Mesenchymal stem cell (in vitro differentiated cells and primary cell): ENCODE measurements around the gene RNLS.
A peak's percentile ranks its signal among the peaks of the same experiment; 100 is the strongest.

ENCODE experiments used
- DNase-seq: peaks from one replicate; pipeline ENCODE4 v3.0.0-alpha.2; 2013
- H2AFZ ChIP-seq: one replicate; pipeline ENCODE4 v1.6.1; 2013; ENCODE audit warnings: low read depth, mild to moderate bottlenecking, control low read depth, inconsistent platforms, low read length, moderate library complexity
- H2AK5ac ChIP-seq: 2 replicates; pipeline ENCODE4 v1.6.1; 2013; ENCODE audit warnings: low read length, moderate library complexity, mild to moderate bottlenecking, inconsistent platforms; ENCODE audit not compliant: severe bottlenecking
- H2BK120ac ChIP-seq: one replicate; pipeline ENCODE4 v1.6.1; 2013; ENCODE audit warnings: low read depth, mild to moderate bottlenecking, inconsistent platforms, low read length, moderate library complexity
- H2BK12ac ChIP-seq, 2 experiments: one replicate each; pipeline ENCODE4 v1.6.1; 2013; ENCODE audit warnings: inconsistent platforms in 2 of 2, low read length in 2 of 2, mild to moderate bottlenecking in 2 of 2, moderate library complexity in 2 of 2, control low read depth in 1 of 2
- H2BK15ac ChIP-seq: one replicate; pipeline ENCODE4 v1.6.1; 2013; ENCODE audit warnings: mild to moderate bottlenecking, low read depth, inconsistent platforms; ENCODE audit not compliant: poor library complexity, severe bottlenecking
- H2BK5ac ChIP-seq: 2 replicates; pipeline ENCODE4 v1.6.1; 2013; ENCODE audit warnings: low read depth, mild to moderate bottlenecking, low read length, control low read depth, inconsistent platforms; ENCODE audit not compliant: poor library complexity, severe bottlenecking
- H3K14ac ChIP-seq, 2 experiments: one replicate each; pipeline ENCODE4 v1.6.1; 2013; ENCODE audit warnings: inconsistent platforms in 2 of 2, low read length in 2 of 2, control low read depth in 1 of 2, mild to moderate bottlenecking in 1 of 2, moderate library complexity in 1 of 2
- H3K18ac ChIP-seq, 2 experiments: one replicate each; pipeline ENCODE4 v1.6.1; 2013; ENCODE audit warnings: inconsistent platforms in 2 of 2, low read length in 2 of 2, control low read depth in 1 of 2, low read depth in 1 of 2, mild to moderate bottlenecking in 1 of 2
- H3K23ac ChIP-seq, 2 experiments: one replicate each; pipeline ENCODE4 v1.6.1; 2013; ENCODE audit warnings: inconsistent platforms in 2 of 2, low read length in 2 of 2, mild to moderate bottlenecking in 2 of 2, moderate library complexity in 2 of 2, control low read depth in 1 of 2
- H3K27ac ChIP-seq: 2 replicates; pipeline ENCODE4 v1.5.1; 2013; ENCODE audit warnings: mild to moderate bottlenecking, moderate library complexity, low read length, control low read depth, inconsistent platforms; ENCODE audit not compliant: poor library complexity, severe bottlenecking
- H3K27me3 ChIP-seq, 2 experiments: 2 replicates each; pipeline versions ENCODE4 v1.6.1 to v1.7.0; 2013; ENCODE audit warnings: low read length in 2 of 2, mild to moderate bottlenecking in 2 of 2, moderate library complexity in 2 of 2, control low read depth in 1 of 2, inconsistent platforms in 1 of 2; ENCODE audit not compliant: control insufficient read depth in 1 of 2, insufficient read depth in 1 of 2
- H3K36me3 ChIP-seq, 2 experiments: 2 replicates each; pipeline versions ENCODE4 v1.6.1 to v1.7.0; 2013; ENCODE audit warnings: low read length in 2 of 2, control low read depth in 1 of 2, inconsistent platforms in 1 of 2, low read depth in 1 of 2, mild to moderate bottlenecking in 1 of 2; ENCODE audit not compliant: insufficient read depth in 2 of 2, control insufficient read depth in 1 of 2
- H3K4ac ChIP-seq, 2 experiments: one replicate each; pipeline ENCODE4 v1.6.1; 2013; ENCODE audit warnings: inconsistent platforms in 2 of 2, low read length in 2 of 2, mild to moderate bottlenecking in 2 of 2, moderate library complexity in 2 of 2, control low read depth in 1 of 2, low read depth in 1 of 2
- H3K4me1 ChIP-seq: 2 replicates; pipeline ENCODE4 v1.6.1; 2013; ENCODE audit warnings: low read depth, low read length, control low read depth; ENCODE audit not compliant: control insufficient read depth, insufficient read depth
- H3K4me2 ChIP-seq: 2 replicates; pipeline ENCODE4 v1.6.1; 2013; ENCODE audit warnings: low read length, mild to moderate bottlenecking, inconsistent platforms; ENCODE audit not compliant: poor library complexity, severe bottlenecking
- H3K4me3 ChIP-seq, 2 experiments: 2 replicates each; pipeline versions ENCODE4 v1.5.1 to v1.7.0; 2013; ENCODE audit warnings: low read length in 2 of 2, mild to moderate bottlenecking in 2 of 2, control low read depth in 1 of 2, low read depth in 1 of 2; ENCODE audit not compliant: insufficient read depth in 1 of 2
- H3K79me1 ChIP-seq: replicated peaks from 2 replicates; pipeline ENCODE4 v1.6.1; 2013; ENCODE audit warnings: mild to moderate bottlenecking, control low read depth, low read length, inconsistent platforms; ENCODE audit not compliant: poor library complexity, severe bottlenecking
- H3K9ac ChIP-seq: 2 replicates; pipeline ENCODE4 v1.7.0; 2013; ENCODE audit warnings: mild to moderate bottlenecking, low read length, moderate library complexity
- H3K9me3 ChIP-seq: 2 replicates; pipeline ENCODE4 v1.7.0; 2013; ENCODE audit warnings: mild to moderate bottlenecking, low read length; ENCODE audit not compliant: control insufficient read depth
- H4K8ac ChIP-seq: one replicate; pipeline ENCODE4 v1.6.1; 2013; ENCODE audit warnings: inconsistent platforms, mild to moderate bottlenecking, low read length, moderate library complexity
- H4K91ac ChIP-seq: one replicate; pipeline ENCODE4 v1.6.1; 2013; ENCODE audit warnings: mild to moderate bottlenecking, low read length, inconsistent platforms
- WGBS: methylation state at CpG from one replicate; pipeline ENCODE4 v1.1.7; 2013; ENCODE audit warnings: mixed read lengths; 5-methylcytosine and 5-hydroxymethylcytosine counted together

RNLS gene

DNA sequence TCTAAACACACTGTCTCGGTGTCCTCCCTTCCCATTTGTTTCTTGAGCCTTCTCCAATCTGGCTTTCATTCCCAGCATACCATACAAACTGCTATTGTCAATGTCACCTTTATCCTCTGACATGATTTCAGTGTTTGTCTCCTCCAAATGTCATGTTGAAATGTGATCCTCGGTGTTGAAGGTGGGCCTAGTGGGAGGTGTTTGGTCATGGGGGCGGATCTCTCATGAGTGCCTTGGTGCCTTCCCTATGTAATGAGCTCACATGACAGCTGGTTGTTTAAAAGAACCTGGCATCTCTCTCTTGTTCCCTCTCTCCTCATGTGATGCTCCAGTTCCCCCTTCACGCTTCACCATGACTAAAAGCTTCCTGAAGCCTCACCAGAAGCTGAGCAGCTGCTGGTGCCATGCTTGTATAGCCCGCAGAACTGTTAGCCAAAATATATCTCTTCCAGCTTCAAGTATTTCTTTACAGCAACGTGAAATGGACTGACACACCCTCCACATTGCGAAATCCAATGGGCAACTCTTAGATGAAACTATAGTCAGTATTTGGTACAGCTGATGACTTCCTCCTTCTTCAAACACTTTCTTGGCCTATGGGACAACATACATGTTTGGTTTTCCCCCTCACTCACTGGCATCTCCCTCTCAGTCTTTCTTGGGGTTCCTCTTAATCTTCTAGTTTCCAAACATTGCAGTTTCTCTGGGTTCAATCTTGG, 27.8 kb downstream of the RNLS start:
- Histone ChIP-seq H2AFZ (no peak overlapping the region), H2BK12ac (no peak overlapping the region), H3K4me2 (no peak overlapping the region), H3K4ac (no peak overlapping the region), H4K8ac (no peak overlapping the region), H4K91ac (no peak overlapping the region), H3K9ac (no peak overlapping the region), H2BK5ac (no peak overlapping the region), H3K79me1 (no peaks in the 10 kb centered on the region), H3K27ac (no peak overlapping the region), H3K4me3 (no peak overlapping the region), H3K4me1 (no peaks in the 10 kb centered on the region), H3K27me3 (no peaks in the 10 kb centered on the region), H3K23ac (no peak overlapping the region), H3K14ac (no peak overlapping the region), H2AK5ac (no peak overlapping the region), H2BK120ac (no peak overlapping the region), H3K9me3 (no peaks in the 10 kb centered on the region), H3K36me3 (no peaks in the 10 kb centered on the region), H3K18ac (no peak overlapping the region), H2BK15ac (no peak overlapping the region)
- WGBS = 87% methylated on average over 7 of the region's 7 CpGs
- no peak for DNase-seq

DNA sequence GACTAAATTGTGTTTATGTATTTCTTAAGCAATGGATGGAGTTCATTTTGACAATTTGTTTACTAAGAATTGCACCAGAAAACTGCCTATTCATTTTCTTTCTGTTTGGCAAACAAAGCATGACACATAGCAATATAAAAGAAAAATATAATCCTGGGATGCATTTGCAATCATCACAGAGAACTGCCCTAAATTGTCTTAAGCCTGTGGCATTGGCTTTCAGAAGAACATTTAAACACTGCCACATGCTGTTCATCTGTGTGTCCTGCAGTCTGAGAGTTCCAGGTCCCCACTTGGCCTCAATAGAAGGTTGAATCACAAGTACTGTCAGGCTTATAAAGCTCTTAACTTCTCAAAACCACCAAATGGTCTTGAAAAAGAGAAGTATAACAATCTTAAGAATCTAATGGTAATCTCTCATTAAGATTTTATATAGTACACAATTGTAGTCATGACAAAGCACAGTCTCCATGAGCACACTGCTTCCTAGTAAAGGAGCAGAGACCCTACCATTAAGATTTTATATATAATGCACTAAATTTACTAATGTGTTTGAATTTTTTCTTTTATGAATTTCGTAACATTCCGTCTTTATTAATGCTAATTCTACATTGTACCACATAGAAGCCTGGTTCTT, 29.9 kb downstream of the RNLS start:
- Histone ChIP-seq H3K79me1 (no peaks in the 10 kb centered on the region), H2BK12ac (no peak overlapping the region), H3K9ac (peak overlapping the region; percentile 46), H3K27me3 (no peaks in the 10 kb centered on the region), H3K4me2 (no peak overlapping the region), H2AFZ (no peak overlapping the region), H3K18ac (no peak overlapping the region), H3K4me1 (no peaks in the 10 kb centered on the region), H4K91ac (no peak overlapping the region), H3K27ac (no peak overlapping the region), H2BK15ac (no peak overlapping the region), H3K14ac (no peak overlapping the region), H3K36me3 (no peaks in the 10 kb centered on the region), H2BK5ac (no peak overlapping the region), H2BK120ac (no peak overlapping the region), H3K4ac (no peak overlapping the region), H4K8ac (no peak overlapping the region), H3K9me3 (no peaks in the 10 kb centered on the region), H3K4me3 (no peak overlapping the region), H3K23ac (no peak overlapping the region), H2AK5ac (no peak overlapping the region)
- no CpG with 5 or more reads among the region's 2 CpGs for WGBS
- DNase-seq = peak; percentile 78

DNA sequence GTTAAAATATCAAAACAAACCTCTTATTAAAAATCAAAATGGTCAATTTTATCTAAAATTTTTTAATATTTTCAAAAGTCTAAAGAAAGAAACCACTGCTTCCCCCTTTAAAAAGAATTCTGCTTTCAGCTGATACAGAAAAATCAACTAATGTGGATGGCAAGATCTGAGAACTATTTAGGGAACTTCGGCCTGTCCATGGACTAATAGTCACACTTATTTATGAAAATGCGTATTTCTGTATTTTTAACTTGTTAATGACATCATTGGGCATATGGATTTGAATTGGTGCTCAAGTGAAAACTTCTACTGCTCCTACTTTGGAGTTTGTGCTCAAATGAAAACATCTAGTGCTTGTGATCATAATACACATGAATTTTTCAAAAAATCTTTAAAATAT, 31.9 kb downstream of the RNLS start:
- Histone ChIP-seq H2AFZ (no peak overlapping the region), H3K9ac (no peak overlapping the region)

DNA sequence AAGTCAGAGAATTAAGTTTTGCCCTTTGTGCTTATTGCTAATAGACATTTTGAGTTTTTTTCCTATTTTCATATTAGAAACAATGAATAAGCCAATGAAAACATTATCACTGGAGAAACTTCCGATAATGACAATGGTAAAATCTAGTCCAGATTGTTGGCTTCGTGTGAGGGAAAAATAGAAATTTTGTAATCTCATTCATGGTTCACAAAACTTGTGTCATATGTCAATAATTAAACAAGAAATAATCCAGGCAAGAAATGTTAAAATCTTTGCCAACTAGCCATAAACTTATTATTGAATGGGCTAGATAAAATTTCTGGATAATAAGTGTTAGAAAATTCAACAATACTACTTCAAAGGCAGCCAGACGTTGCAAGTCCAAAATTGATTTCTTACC, 36.6 kb downstream of the RNLS start:
- 100% methylated on average over 1 of the region's 3 CpGs for WGBS
- H3K4me3 ChIP-seq = no peak overlapping the region
- H2BK12ac ChIP-seq = no peak overlapping the region

More for the DNA sequence above, 31.9 kb downstream of the RNLS start:
- no peak overlapping the region for H2BK120ac ChIP-seq
- H3K4ac ChIP-seq = no peak overlapping the region
- no peak overlapping the region for H3K4me2 ChIP-seq
- H3K79me1 ChIP-seq = no peaks in the 10 kb centered on the region
- no peak overlapping the region for H2AK5ac ChIP-seq
- 100% methylated on average over 1 of the region's 2 CpGs for WGBS
- DNase-seq = no peak
- H3K9me3 ChIP-seq = no peaks in the 10 kb centered on the region
- no peak overlapping the region for H4K8ac ChIP-seq
- no peak overlapping the region for H2BK15ac ChIP-seq
- H3K27me3 ChIP-seq = no peaks in the 10 kb centered on the region
- no peak overlapping the region for H3K18ac ChIP-seq
- H2BK5ac ChIP-seq = no peak overlapping the region
- no peak overlapping the region for H3K4me3 ChIP-seq
- H3K14ac ChIP-seq = no peak overlapping the region
- H3K23ac ChIP-seq = no peak overlapping the region
- H4K91ac ChIP-seq = no peak overlapping the region
- no peak overlapping the region for H3K27ac ChIP-seq
- H3K4me1 ChIP-seq = no peaks in the 10 kb centered on the region
- no peak overlapping the region for H2BK12ac ChIP-seq
- no peaks in the 10 kb centered on the region for H3K36me3 ChIP-seq

More for the DNA sequence above, 36.6 kb downstream of the RNLS start:
- Histone ChIP-seq H2AFZ (no peak overlapping the region), H3K79me1 (no peaks in the 10 kb centered on the region), H2AK5ac (no peak overlapping the region), H3K23ac (no peak overlapping the region), H3K27me3 (no peaks in the 10 kb centered on the region), H3K27ac (no peak overlapping the region), H3K14ac (no peak overlapping the region), H3K9ac (no peak overlapping the region), H3K18ac (no peak overlapping the region), H4K8ac (no peak overlapping the region), H3K4ac (no peak overlapping the region), H3K9me3 (no peaks in the 10 kb centered on the region), H4K91ac (no peak overlapping the region), H3K4me1 (no peaks in the 10 kb centered on the region), H2BK15ac (no peak overlapping the region), H3K36me3 (no peaks in the 10 kb centered on the region), H2BK5ac (no peak overlapping the region), H2BK120ac (no peak overlapping the region), H3K4me2 (no peak overlapping the region)
- no peak for DNase-seq
